ENCODE results near the gene AGPAT1. TPM values are rescaled to one million over a fixed set of nuclear protein-coding genes. Genes with fewer than 3 reads are reported as not detected.
"Not testable (repeated sequence)": the region's sequence is repeated elsewhere in the genome, so short reads cannot be mapped to it uniquely, and the experiment has no call there.

The AGPAT1 gene
- total RNA-seq, 1 experiment from 2014 or later = 65.4 TPM

DNA sequence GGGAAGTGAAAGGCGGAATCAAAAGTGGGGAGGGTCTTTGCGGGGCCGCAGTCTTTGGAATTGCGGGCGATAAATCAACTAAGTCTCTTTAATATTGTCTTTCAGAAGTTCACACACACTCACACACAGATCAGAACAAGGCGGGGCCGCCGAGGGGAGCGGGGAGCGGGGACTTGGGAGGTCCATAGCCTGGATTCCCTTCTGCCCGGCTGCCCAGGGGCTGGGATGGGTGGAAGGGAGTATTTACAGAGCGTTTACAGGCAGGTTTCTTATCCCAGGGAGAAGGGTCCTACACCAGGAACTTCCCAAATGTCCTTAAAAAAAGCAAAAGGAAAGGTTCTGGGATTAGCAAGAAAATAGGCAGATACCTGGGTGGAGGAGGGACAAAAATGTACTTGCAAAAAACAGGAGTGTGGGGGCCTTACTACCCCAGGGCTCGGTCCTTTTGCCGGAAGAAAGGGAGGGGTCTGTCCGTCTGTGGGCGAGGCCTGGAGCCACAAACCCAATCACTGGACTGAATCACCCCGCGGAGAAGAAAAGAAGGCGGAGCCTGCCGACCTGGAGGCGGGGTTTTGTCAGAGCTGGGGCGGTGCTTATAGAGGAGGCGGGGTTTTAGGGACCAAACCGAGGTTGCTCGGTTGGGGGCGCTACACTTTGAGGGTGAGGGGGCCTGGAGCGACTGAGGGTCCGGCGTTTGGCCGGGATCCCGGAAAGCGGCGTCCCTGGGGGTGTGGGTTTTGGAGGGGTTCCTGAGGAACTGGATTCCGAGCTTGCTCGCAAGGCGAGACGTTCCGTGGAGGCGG, 27.4 kb downstream of the AGPAT1 start:
- Histone ChIP-seq H3K9me3 (replicated peaks) (no peaks in the 10 kb centered on the region), H3K36me3 (no peaks in the 10 kb centered on the region), H3K27ac (no peak overlapping the region), H3K4me1 (replicated peaks) (peaks cover 7% of the 10 kb centered on the region), H3K4me3 (no peak overlapping the region), H3K27me3 (replicated peaks) (peaks cover 6% of the 10 kb centered on the region; the same call in 1 of the 2 replicates)
- no peak for DNase-seq (ENCODE audit: low read depth in 1 of 2, low spot score in 2 of 2)

DNA sequence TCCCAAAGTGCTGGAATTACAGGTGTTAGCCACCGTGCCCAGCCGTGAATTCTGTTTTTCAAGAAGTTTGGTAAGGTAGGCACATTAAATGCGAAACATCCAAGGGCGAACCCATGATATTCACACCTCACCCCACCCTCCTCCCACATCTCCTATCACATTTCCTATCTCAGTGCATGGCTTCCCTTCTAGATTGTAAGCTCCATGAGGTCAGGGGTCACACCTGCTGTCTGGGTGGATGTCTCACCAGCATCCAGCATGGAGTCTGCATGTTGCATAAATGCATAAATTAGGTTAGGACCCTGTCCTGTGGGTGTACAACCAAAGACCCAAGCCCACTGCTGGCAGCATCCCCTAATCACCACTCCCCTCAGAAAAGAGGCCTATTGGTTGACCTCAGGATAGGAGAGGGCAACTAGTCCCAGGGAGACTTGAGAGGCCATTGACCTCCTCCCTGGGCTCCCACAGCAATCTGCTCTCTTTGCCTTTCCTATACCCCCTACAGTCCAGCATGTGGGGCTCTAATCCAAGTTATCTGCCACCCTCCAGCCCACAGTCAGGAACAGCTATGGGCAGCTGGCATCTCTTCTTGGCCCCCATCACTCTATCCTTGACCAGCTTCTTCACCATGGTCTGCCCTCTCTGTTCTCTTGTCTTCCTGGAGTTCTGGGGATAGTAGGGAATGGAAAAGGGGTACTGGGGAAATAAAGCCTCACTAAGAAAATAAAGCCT, 28.3 kb downstream of the AGPAT1 start:
- Histone ChIP-seq H3K9me3 (replicated peaks) (no peaks in the 10 kb centered on the region), H3K36me3 (no peaks in the 10 kb centered on the region), H3K4me1 (replicated peaks) (no peaks in the 10 kb centered on the region; the same call in 1 of the 2 replicates), H3K4me3 (no peak overlapping the region), H3K27ac (no peak overlapping the region), H3K27me3 (replicated peaks) (peaks cover 6% of the 10 kb centered on the region; the same call in 1 of the 2 replicates)
- DNase-seq (ENCODE audit: low read depth in 1 of 2, low spot score in 2 of 2) = no peak

DNA sequence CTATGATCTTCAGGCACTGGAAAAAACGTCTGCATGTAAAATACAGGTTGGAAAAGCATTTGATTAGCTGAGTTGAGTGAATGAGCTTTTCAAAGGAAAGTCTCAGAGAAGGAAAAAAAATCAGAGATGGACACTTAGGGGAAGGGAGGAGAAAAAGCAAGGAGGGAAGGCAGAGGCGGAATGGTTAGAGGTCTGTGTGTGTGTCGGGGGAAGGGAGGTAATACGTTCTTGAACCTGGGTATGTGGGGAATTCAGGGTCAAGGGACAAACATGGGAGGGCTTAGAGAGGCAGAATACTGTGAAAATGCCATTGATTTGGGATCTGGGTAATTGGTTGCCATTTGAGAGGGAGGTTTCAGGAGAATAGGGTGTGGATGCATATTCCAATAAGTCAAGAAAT, 29.2 kb downstream of the AGPAT1 start:
- Histone ChIP-seq H3K27ac (no peak overlapping the region), H3K9me3 (replicated peaks) (no peaks in the 10 kb centered on the region), H3K4me3 (no peak overlapping the region), H3K27me3 (replicated peaks) (peaks cover 6% of the 10 kb centered on the region; the same call in 1 of the 2 replicates), H3K4me1 (replicated peaks) (no peaks in the 10 kb centered on the region; the same call in 1 of the 2 replicates), H3K36me3 (no peaks in the 10 kb centered on the region)
- DNase-seq (ENCODE audit: low read depth in 1 of 2, low spot score in 2 of 2) = no peak

DNA sequence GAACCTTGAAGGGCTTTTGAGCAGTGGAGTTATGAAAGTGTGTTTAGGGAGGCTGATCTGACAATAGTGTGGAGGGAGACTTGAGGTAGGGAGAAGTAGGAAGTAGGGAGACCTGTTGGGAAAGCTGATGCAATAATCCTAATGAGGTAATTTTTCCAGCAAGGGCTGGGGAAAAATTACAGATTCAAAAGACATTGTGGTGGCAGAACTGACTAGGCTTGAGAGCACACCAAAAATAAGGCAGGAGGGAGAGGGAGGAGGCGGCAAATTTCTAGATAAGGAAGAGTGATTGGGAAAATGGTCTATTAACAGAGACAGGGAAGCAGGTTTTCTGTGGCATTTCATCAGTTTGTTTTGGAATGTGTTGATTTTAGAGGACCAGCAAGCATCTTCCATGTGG, 29.6 kb downstream of the AGPAT1 start:
- no peak overlapping the region for H3K4me3 ChIP-seq
- H3K27me3 ChIP-seq (replicated peaks) = peaks cover 6% of the 10 kb centered on the region; the same call in 1 of the 2 replicates
- no peaks in the 10 kb centered on the region; the same call in 1 of the 2 replicates for H3K4me1 ChIP-seq (replicated peaks)
- no peak overlapping the region for H3K27ac ChIP-seq
- DNase-seq (ENCODE audit: low read depth in 1 of 2, low spot score in 2 of 2) = no peak
- H3K9me3 ChIP-seq (replicated peaks) = no peaks in the 10 kb centered on the region
- no peaks in the 10 kb centered on the region for H3K36me3 ChIP-seq

DNA sequence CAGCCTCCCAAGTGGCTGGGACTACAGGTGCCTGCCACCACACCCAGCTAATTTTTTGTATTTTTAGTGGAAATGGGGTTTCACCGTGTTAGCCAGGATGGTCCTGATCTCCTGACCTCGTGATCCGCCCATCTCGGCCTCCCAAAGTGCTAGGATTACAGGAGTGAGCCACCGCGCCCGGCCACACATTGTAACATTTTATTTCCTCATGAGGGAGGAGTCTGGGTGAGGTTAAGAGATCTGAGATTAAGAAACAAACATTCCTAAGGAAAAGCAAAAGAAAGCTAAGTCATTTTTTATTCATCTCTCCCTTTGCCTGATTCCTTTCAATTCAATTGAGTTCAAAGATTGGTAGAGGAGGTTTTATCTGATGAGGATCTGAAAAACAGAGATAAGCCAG, 31.6 kb downstream of the AGPAT1 start:
- not testable (repeated sequence) for H3K27me3 ChIP-seq (replicated peaks); H3K9me3 ChIP-seq (replicated peaks); DNase-seq (ENCODE audit: low read depth in 1 of 2, low spot score in 2 of 2)

DNA sequence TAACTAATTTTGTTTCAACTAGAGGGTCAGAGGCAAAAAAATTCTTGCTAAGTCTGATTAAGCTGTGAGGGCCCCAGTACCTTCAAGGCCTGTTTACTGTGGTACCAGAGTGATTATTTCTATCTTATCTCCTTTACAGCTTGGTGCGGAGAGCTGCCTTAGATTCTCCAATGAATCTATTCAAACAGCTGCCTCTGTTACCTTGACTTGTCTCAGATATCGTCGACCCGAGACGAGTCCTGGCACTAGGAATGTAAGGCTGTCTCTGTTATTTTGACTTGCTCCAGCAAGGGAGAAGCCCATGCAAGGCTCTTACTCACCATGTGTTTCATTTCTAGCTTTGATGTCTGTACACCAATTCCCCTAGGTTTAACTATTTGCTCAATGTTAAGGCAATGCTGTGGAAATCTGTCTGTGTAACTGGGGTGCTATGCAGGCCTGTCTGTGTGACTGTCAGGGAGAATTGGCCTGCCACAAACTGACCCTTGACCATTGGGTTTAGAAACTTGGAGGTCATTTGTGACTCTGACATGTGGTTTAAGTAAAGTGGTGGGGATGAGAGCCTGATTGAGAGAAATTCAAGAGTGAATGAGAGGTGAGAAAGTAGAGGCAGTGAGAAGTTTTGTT, 35.4 kb downstream of the AGPAT1 start:
- no peaks in the 10 kb centered on the region for H3K9me3 ChIP-seq (replicated peaks)
- no peak overlapping the region for H3K27ac ChIP-seq
- H3K4me1 ChIP-seq (replicated peaks) = peaks cover 14% of the 10 kb centered on the region
- no peak overlapping the region for H3K4me3 ChIP-seq
- no peak for DNase-seq (ENCODE audit: low read depth in 1 of 2, low spot score in 2 of 2)
- H3K36me3 ChIP-seq = no peaks in the 10 kb centered on the region
- no peaks in the 10 kb centered on the region for H3K27me3 ChIP-seq (replicated peaks)

More for the DNA sequence above, 31.6 kb downstream of the AGPAT1 start:
- not testable (repeated sequence) for H3K4me3 ChIP-seq; H3K27ac ChIP-seq; H3K36me3 ChIP-seq; H3K4me1 ChIP-seq (replicated peaks)

DNA sequence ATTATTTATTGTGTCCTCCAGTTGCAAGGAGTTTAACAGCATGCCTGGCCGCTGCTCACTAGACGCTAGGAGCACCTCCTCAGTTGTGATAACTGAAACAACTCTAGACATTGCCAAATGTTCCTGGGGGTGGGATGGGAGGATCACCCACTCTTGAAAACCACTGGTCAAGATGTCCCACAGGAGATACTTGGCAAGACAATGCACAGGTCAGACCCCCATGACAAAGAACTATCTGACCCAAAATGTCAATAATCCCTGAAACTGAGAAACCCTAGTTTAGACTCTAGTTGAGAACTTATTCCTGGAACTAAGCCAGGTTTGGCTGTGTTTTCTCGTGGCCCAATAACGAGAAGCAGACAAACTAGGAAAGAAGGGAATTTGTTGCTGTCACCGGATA, 36.3 kb downstream of the AGPAT1 start:
- no peak for DNase-seq (ENCODE audit: low read depth in 1 of 2, low spot score in 2 of 2)
- Histone ChIP-seq H3K27ac (no peak overlapping the region), H3K36me3 (no peaks in the 10 kb centered on the region), H3K27me3 (replicated peaks) (no peaks in the 10 kb centered on the region), H3K4me1 (replicated peaks) (peaks cover 18% of the 10 kb centered on the region), H3K4me3 (no peak overlapping the region), H3K9me3 (replicated peaks) (no peaks in the 10 kb centered on the region)

DNA sequence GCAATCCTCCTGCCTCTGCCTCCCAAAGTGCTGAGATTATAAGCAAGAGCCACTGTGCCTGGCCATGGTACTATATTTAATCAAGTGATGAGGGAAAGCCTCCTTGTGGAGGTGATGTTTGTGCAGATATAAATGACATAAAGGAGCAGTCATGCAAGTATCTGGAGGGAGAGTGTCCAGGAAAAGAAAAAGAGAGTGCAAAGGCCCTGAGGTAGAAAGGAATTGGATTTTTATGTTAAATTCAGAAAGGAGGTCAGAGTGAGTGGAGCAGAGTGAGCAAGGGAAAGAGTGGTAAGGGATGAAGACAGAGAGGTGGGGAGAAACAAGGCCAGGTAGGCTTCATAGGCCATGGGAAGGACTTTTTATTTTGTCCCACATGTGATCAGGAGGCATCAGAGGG, 38.4 kb downstream of the AGPAT1 start:
- no peak for DNase-seq (ENCODE audit: low read depth in 1 of 2, low spot score in 2 of 2)
- H3K4me3 ChIP-seq = no peak overlapping the region

DNA sequence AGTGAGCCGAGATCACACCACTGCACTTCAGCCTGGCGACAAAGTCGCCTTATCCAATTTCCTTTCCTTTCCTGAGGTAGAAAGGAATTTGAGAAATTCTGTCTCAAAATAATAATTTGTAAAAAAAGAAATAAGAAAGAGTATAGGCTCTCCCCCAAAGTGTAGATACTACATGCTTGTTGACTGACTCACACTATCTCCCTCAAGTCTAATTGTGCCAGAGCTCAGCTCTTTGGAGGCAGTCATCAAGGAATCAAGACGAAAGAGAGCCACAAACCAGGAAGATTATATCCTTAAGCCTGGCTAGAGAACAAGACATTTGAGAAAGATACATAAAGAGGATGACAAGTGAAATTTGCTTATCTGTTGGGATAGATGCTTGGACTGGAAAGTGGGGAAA, 42.1 kb downstream of the AGPAT1 start:
- Histone ChIP-seq H3K9me3 (replicated peaks) (no peaks in the 10 kb centered on the region), H3K4me3 (no peak overlapping the region), H3K4me1 (replicated peaks) (peaks cover 42% of the 10 kb centered on the region), H3K27me3 (replicated peaks) (no peaks in the 10 kb centered on the region), H3K27ac (peak overlapping the region; percentile 42), H3K36me3 (no peaks in the 10 kb centered on the region; the same call in 1 of the 2 replicates)
- peak in 1 of 2 experiments; percentile 74 for DNase-seq (ENCODE audit: low read depth in 1 of 2, low spot score in 2 of 2)

More for the DNA sequence above, 38.4 kb downstream of the AGPAT1 start:
- H3K36me3 ChIP-seq = no peaks in the 10 kb centered on the region
- H3K27me3 ChIP-seq (replicated peaks) = no peaks in the 10 kb centered on the region
- no peak overlapping the region for H3K27ac ChIP-seq
- H3K9me3 ChIP-seq (replicated peaks) = no peaks in the 10 kb centered on the region
- H3K4me1 ChIP-seq (replicated peaks) = peaks cover 31% of the 10 kb centered on the region

DNA sequence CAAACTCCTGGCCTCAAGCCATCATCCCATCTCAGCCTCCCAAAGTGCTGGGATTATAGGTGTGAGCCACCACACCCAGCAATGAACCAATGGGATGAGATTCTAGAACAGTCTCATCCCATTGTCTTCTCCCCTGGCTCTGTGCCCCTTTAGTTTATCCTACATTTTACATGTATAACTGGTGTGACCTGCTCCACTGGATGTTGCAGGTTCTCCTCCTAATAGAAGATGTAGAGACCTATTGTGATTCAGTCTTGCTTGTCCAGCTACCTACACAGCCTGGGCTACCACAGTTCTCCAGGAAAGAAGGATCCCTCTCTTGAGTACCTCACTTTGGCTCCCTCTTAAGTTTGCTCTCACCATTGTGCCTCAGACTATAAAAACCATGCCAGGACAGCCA, 43.8 kb downstream of the AGPAT1 start:
- Histone ChIP-seq H3K36me3 (peaks cover 3% of the 10 kb centered on the region), H3K4me1 (replicated peaks) (peaks cover 52% of the 10 kb centered on the region), H3K9me3 (replicated peaks) (no peaks in the 10 kb centered on the region), H3K4me3 (no peak overlapping the region), H3K27me3 (replicated peaks) (no peaks in the 10 kb centered on the region), H3K27ac (no peak overlapping the region)
- no peak for DNase-seq (ENCODE audit: low read depth in 1 of 2, low spot score in 2 of 2)

DNA sequence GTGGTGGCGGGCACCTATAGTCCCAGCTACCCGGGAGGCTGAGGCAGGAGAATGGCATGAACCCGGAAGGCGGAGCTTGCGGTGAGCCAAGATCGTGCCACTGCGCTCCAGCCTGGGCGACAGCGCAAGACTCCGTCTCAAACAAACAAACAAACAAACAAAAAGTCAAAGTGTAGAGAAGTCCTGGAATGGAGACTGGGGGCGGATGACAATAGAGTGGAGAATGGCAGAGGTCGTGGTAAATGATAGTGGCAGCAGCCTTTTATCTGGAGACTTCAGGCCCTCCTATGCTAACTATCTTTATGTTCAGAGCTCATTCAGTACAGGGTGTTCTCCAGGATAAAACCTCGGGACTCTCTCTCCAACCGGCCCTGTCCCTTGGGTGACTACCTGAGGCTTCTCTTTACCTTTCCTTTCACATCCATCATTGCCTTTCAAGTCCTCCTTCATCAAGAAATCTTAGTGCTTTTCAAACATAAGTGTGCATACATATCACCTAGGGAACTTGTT, 44.4 kb downstream of the AGPAT1 start:
- Histone ChIP-seq H3K27ac (no peak overlapping the region), H3K9me3 (replicated peaks) (no peaks in the 10 kb centered on the region), H3K4me3 (no peak overlapping the region), H3K27me3 (replicated peaks) (no peaks in the 10 kb centered on the region), H3K36me3 (peaks cover 8% of the 10 kb centered on the region), H3K4me1 (replicated peaks) (peaks cover 52% of the 10 kb centered on the region)
- DNase-seq (ENCODE audit: low read depth in 1 of 2, low spot score in 2 of 2) = no peak

DNA sequence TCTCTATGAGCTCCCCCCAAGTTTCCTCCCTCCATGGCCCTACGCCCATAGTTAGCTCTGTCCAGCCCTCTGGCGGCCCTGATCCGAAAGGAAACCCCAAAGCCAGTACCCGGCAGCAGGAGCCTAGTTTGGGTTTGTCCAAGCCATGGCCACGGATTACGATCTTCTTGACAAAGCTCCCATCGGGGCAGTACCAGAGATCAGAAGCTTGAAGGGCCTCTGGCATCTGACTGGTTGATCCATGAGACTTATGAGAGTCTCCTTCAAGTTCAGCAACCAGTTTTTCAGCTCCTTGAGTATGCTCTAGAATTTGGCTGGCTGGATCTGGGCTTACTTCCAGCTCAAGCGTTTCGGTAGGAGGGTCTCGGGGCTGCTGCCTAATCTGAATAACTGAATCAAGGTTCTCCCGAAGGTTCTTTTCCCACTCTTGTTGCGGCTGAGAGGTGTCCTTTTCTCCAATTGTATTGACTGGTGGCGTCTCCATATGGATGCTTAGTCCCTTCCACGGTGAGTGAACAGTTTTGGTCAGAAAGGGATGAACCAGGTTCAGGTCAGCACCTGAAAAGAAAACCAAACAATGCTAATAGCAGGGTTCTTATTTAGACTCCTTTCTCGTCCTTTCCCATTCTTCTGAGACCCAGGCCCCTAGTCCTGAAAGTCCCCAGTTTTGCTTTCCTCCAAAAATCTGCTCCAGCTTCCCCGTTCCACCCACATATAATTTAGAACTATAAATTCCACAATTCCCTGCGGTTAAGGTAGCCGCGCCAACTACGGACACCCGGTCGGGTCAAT, 46.4 kb downstream of the AGPAT1 start:
- Histone ChIP-seq H3K9me3 (replicated peaks) (no peaks in the 10 kb centered on the region), H3K36me3 (peaks cover 28% of the 10 kb centered on the region), H3K4me1 (replicated peaks) (peaks cover 39% of the 10 kb centered on the region), H3K27ac (peak overlapping the region; percentile 25), H3K27me3 (replicated peaks) (no peaks in the 10 kb centered on the region), H3K4me3 (peak overlapping the region; percentile 47)
- DNase-seq (ENCODE audit: low read depth in 1 of 2, low spot score in 2 of 2) = no peak

DNA sequence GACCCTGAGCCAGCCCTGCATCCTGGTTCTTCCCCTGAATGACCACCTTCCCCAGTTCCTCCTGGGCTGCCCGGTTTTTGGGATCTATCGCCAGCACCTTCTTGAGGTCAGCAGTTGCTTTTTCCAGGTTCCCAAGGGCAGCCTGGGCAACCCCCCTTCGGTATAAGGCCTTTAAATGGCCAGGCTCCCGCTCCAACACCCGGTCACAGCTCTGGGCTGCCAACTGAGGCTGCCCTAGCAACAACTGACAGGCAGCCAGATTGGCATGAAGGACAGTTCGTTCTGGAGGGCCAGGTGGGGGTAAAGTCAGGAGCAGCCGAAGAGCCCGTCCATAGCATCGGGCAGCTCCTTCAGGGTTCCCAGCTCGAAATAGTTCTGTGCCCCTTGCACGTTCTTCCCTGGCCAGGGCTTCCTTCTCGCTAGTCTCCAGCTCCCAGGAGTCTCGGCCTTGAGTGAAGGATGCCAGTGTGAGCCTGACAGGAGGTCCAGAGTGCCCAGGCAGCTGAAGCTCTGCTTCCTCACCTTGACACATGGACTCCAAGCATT, 47.1 kb downstream of the AGPAT1 start:
- no peaks in the 10 kb centered on the region for H3K9me3 ChIP-seq (replicated peaks)
- H3K4me3 ChIP-seq = peak overlapping the region; percentile 47; the same call in 1 of the 2 replicates
- DNase-seq (ENCODE audit: low read depth in 1 of 2, low spot score in 2 of 2) = no peak
- no peak overlapping the region for H3K27ac ChIP-seq
- H3K36me3 ChIP-seq = peaks cover 35% of the 10 kb centered on the region
- peaks cover 33% of the 10 kb centered on the region for H3K4me1 ChIP-seq (replicated peaks)
- no peaks in the 10 kb centered on the region for H3K27me3 ChIP-seq (replicated peaks)

Measured in SJSA1 (cell line).